ENCODE measurements around the gene TXNRD1.
A peak's percentile ranks its signal among the peaks of the same experiment; 100 is the strongest.
"Not testable (repeated sequence)": the region's sequence is repeated elsewhere in the genome, so short reads cannot be mapped to it uniquely, and the experiment has no call there.

TXNRD1 gene

DNA sequence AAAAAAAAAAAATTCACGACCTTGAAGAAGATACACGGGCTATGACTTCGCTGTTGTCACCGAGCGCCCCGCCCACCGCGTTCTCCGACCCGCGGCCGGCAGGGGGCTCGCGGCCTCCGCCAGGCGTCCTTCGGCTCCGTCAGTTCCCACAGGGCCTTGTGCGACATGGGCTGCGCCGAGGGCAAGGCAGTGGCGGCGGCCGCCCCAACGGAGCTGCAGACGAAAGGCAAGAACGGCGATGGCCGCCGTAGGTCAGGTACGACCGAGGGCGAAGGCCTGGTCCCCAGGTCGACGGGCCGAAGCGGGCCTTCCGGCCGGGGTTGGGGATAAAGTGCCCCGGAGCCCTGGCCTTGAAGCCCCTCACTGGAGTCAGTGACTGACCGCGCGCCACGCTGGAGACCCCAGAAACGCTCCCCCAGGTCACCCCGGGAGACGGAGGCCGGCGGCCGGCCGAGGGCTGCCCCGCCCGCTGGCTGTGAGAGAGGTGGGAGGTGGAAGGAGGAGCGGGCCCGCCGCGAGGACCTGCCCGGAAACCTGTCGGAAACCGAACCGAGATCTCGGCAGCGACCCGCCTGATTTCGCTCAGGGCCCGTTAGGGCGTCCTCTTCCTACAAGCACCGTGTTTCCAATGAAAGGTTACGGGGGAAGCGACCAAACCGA is at the start of gene TXNRD1:
TSS of gene TXNRD1 (plus strand) at position 142 of the 660 bp plus-strand sequence. CDS start at position 166, 24 bp downstream.
- no peak for DNase-seq

DNA sequence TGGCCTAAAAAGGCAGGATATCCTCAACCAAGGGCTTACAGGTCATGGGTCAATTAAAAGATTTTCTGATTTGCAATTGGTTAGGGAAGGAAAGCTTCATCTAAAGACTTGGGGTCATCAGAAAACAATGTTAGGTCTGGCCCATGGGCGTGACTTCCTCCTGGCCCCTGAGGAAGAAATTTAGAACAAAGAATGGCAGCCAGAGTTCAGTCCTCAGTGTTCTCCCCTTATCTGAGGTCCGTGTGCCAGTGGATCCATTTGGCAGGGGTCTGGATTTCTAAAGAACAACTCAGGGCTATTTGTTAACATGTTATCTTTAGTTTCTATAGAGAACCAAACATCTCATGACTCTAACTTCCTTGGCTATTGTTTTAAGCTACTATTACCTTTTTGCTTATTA is 49.8 kb upstream of the TXNRD1 start:
- DNase-seq, result no peak

DNA sequence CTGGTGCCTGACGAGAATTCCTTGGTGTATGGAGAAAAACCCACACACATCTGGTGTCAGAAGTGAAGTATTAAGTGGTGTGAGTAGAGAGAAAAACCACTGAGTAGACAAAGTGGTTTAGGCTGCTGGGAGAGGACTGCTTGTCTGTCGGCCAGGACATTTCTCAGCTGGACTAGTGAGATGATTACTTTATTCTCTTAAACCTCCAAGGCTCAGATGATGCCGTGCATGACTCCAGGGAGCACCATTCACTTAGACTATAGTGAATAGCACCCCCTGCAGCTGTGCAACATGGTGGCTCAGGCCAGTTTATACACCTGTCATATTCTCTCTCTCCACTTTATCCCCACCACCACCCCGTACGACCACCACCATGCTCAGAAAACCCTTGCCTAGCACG is 49.1 kb upstream of the TXNRD1 start:
- no peak for DNase-seq

DNA sequence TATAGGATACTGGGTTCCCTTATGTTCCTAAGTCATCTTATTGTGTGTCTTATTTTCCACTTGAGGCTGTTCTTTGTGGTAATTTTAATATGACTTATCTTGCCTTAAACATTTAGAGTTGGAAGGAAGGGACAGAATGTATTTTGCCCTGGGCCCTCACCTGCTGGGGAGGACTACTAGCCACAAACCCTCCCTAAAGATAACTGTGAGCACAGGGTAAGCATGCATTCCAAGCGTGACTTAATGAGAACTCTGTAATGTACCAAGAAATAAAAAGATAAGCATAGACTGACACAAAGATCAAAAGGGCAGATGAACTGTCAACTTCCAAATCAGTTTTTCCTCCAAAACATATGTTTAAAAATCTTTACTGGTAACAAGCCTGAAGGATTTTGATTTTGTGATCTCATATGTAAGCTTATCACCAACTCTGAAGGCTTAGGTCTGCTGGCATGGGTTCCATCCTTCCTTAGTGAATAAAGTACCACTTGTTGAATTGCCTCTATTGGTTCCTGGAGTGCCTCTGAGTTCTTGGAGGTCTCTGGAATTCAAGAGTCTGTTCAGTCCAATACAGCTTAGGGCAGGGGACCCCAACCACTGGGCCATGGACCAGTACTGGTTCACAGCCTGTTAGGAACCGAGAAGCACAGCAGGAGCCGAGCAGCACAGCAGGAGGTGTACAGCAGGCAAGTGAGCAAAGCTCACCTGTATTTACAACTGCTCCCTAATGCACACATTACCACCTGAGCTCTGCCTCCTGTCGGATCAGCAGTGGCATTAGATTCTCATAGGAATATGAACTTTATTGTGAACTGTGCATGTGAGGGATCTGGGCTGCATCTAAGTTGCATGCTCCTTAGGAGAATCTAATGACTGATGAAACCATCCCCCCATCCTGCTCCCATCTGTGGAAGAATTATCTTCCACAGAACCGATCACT is 47.8 kb upstream of the TXNRD1 start:
- DNase-seq, result no peak

DNA sequence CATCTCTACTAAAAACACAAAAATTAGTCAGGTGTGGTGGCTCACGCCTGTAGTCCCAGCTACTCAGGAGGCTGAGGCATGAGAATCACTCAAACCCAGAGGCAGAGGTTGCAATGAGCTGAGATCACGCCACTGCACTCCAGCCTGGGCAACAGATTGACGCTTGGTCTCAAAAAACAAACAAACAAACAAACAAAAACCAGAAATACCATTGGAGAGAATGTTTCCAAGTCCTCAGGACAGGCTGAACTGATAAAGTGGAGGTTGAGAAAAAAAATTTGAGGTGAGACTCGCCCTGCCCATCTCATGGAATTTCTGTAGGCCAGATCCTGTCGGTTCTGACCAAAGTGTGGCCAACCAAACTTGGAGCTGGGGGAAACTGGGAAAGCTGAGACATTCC is 47.0 kb upstream of the TXNRD1 start:
- no peak for DNase-seq

DNA sequence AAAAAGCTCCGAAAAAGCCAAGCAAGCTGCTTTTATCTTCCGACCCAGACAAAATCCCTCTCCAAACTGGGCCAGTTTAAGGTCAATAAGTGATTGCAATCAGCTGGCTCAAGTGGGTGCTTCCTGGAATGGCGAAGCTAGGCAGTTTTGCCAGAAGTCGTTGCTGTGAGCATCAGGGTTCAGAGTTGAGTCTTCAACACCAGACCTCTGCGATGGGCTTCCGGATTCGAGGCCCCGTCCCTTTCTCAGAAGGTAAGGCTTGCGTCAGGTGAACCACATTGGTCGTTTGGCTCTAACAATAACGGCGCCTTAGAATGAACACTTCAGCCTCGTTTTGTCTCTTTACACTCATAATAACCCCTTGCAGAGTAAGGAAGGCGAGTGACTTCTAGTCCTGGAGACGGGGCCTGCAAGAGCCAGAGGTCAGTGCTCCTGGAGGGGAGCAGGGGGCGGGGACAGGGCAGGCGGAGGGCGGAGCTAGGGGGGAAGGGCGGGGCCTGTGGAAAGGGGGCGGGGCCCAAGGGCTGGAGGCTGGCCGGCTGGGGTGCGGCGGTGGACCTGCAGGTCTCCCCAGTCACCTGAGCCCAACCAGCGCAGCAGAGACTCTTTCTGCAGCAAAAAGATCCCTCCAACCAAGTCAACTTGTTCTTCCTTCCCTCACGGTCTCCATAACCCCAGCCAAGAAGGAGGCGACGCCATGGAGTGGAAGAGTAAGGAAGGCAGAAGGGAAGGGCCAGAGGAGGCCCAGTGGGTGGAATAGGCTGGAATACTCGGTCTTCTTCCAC is 43.6 kb upstream of the TXNRD1 start:
- peak; percentile 35 for DNase-seq

DNA sequence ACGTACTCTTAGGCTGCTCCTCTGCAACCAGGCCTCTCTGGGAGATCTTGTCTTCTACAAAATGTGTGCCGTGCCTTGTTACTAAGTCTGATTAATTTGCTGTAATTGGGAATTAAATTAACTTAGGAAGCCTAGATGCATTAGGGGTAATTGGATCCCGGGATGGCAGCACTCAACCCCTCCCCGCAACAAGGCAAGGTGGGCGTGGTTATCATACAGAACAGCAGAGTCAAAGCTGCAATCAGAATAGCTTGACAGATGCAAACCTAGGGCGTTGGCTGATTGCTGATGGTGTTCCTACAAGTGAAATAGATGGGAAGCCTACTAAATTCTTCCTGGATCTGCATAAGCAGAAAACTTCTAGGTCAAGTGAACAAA is 43.0 kb upstream of the TXNRD1 start:
- no peak for DNase-seq

DNA sequence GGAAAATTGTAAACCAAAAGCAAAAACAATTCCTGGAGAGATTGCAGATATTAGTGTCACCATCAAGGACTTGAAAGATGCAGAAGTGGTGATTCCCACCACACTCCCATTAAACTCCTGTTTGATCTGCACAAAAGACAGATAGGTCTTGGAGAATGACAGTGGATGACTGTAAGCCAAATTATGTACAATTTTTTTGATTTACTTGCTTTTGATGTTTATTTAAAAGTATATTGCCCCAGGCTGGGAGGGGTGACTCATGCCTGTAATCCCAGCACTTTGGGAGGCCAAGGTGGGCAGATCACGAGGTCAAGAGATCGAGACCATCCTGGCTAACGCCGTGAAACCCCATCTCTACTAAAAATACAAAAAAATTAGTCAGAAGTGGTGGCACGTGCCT is 41.8 kb upstream of the TXNRD1 start:
- not testable (repeated sequence) for DNase-seq

DNA sequence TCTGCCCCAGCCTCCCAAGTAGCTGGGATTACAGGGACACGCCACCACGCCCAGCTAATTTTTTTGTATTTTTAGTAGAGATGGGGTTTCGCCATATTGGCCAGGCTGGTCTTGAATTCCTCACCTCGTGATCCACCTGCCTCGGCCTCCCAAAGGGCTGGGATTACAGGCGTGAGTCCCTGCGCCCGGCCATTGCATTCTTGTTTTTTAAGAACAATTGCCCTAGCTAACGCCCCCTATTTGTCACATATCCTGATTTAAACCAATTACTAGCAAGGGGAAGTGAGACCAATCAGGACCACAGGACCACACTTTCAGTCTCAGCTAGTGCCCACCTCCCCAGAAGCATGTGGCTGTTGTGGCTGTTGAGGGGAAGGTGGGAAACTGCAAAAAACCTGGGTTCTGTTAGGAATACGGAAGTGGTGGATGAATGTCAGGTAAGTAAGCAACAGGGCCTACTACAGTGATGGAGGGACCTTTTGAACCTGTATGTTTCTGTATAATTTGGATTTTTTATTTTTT is 39.8 kb upstream of the TXNRD1 start:
- no peak for DNase-seq

DNA sequence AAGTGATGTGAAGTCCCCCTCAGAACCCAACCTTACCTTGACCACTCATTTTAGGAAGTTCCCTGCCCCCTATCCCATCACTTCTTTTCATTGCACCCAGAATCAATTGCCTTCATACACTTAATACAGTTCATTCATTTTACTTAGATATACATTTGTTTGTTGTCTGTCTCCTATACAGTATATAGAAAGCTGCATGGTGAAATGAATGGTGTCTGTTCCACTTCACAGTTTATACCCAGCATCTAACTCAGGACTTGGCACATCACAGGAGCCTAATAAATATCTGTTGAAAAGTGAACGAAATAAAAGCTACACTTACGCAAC is 38.3 kb upstream of the TXNRD1 start:
- DNase-seq, result no peak

DNA sequence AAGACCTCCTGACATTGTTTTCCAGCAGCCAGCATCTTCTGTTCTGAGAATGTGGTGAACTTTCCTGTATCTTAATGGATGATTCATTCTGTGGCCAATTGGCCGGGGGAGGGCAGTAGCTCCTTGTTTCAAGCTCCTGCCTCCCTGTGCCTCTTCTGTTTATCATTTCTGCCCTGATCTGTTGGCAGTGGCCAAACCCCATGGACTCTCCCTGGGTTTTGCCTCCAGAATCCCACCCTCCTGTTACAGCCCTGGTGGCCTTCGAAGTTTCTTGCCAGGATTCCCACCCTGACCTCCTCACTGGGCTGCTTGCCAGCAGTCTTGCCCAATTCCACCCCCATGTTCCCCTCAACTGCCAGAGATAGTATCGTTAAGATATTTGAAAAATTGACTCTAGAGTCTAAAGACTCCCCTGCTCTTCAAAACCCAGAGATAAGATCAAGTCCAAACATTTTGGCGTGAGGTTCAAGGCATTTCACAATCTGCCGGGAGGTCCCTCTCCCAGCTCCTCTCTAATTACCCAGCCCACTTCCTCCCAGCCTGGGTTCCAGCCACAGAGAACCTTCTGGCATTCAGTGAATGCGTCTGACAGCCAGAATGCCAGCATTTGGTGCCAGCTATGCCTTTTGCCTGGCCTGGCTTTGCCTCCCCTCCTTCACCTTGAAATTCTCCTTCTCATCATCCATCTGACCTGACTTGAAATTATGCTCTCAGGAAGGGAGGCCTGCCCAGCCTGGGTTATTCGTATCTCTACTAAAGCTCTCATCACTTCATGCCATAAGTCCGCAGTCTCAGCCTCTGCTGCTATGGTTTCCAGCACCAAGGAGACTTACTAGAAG is 37.7 kb upstream of the TXNRD1 start:
- no peak for DNase-seq

DNA sequence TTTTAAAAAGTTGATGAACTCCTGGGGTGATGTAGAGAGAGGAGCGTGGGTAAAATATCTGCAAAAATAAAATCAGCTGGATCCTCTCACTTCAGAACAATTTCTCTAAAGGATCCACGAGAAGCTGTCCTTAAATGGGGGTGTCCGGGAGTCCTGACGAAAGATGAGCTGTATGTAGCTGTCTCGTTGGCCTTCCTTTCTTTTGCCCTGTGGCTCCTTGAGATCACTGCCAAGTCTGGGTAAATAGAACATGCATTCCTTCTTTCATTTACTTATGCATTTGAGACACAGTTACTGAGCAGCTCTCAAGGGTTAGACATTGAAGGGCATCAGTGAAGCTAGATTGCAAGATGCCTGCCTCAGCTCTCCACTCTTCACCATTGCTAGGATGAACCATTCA is 35.2 kb upstream of the TXNRD1 start:
- no peak for DNase-seq

DNA sequence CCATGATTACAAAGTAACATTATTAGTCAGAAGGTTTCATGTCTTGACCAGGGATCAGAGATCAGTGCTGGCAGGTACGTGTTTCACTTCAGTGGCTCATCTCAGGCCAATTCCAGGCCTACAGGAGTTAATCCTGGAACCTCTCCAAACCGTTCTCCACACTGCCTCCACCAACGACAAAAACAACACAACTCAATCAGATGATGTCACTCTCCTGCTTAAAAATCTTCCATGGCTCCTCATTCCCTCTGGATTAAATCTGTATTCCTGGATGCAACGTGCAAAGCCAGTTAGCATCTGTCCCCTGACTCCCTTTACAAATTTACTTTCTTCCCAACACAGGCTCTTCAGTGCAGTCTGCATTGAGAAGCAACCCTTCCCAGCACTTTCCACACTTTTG is 34.3 kb upstream of the TXNRD1 start:
- no peak for DNase-seq

DNA sequence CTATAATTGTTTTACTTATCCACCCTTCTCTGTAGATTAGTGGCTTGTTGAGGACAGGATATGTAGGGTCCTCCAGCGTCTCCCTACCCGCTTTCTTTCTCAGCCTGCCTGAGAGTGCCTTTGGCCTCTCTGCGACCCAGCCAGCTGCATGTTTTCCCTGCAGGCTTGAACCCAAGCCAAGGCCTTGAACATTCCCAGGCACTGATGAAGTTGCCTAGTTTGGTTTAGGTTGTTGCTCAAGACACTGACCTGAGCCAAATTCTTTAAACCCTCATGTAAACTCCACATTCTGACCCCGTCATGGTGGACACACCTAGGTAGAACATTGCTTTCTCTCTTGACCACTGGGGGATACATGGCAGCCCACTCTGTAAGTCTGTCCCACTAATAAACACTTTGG is 33.4 kb upstream of the TXNRD1 start:
- DNase-seq, result no peak

DNA sequence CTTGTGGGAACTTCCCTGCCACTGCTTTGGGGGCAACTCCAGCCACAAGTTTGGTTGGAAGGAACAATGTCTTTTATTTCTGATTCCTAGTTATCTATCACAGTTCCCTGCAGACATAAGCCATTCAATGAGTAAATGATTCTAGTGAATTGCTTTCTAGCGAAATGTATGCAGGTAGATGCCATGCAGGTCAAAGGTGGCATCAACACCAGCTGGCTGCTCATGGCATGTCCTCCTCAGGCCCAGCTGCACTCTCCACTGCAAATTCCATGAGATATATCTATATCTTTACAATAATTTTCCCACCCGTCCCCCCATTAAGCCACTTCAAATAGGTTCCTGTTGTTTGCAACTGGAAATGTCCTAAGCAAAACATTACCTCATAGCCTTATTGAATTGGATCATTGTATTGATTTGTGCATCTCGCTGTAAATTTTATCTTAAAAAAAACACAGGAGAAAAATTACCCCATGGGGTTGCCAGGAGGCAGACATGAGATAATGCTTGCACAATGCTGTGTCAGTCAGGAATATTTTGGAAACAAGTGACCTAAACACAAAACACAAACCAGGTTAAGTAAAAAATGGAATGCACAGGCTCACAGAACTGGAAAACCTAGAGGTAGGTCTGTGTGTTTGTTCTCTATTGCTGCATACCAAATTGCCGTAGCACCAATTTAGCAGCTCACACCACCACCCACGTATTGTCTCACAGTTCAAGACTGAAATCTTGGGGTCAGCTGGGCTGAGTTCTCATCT is 32.8 kb upstream of the TXNRD1 start:
- no peak for DNase-seq

DNA sequence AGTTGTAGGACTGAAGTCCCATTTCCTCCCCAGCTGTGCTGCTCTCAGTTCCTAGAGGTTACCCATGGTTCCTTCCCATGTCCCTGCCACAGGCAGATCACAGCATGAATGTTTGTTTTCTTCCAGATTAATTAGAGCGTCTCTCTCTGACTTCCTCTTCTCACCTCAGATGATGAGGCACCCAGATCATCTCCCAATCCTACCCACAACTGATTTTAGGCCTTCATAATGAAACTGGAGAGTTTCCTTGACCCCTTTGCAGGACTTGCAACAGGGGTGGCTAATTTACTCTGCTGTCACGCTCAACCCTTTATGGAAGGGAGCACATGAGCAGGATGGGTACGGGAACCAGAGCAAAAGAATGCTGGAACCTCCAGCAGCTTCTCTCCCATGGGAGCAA is 32.1 kb upstream of the TXNRD1 start:
- DNase-seq, result no peak

DNA sequence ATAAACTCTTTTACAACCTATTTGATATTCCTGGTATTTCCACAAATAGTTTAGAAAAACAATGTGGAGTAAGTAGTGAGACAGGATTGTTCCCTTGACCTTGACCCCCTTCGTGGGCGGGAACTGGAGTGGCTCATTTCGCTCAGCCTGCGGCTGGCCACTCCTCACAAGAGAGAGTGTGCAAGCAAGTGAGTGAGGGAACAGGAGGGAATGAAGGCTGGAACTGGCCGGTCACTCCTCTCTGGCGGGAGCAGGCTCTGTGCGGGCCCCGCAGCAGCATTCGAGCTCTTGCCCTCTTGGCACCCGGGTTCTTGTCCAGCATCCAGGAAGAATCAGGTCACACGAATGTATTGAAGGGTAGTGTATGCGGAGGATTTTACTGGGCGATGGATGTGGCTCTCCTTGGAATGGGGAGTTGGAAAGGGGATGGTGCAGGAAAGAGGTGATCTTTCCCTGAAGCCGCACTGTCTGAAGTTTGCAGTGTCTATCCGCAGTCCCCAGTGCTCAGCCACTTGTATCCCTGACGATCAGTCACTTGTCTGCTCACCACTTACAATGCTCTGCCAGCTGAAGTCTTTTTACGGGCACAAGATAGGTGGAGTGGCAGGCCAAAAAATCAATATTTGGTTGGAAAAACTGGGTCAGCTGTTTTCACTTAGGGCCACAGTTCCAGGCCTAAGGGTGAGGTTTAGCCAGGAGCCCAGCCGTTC is 28.0 kb upstream of the TXNRD1 start:
- DNase-seq, result peak; percentile 49

DNA sequence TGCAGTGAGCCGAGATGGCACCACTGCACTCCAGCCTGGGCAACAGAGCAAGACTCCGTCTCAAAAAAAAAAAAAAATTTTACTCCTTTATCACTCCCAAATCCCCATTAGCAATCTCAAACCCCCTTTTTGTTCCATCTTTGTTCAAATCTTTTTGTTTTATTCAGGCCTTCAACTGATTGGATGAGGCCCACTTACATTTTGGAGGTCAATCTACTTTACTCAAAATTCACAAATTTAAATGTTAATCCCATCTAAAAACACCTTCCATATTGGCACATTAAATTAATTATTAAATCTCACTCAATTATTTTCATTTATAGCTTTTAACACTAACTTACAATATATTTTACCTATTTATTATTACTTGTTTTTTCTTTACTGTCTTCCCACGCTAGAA is 27.0 kb upstream of the TXNRD1 start:
- DNase-seq, result no peak

DNA sequence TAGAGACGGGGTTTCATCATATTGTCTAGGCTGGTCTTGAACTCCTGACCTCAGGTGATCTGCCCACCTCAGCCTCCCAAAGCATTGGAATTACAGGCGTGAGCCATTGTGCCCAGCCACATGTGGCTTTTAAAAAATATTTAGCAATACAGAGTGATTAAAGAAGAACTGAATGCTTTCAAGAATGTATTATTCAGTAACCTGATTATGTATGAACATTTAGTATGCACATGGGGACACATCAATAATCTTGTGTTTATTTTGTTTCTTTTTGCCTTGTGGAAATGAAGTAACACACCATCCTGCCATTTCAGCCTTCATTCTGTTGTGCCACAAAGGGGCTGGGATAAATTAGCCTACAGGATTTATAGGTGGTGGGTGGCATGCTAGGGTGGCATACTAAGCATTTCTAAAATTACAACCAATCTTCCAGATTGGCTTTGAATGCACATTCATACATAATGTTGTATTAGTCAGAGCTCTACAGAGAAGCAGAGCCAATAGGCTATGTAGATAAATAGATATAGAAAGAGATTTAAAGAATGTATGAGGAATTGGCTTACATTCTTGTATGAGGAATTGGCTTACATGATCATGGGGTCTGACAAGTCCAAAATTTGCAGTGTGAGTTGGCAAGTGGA is 25.5 kb upstream of the TXNRD1 start:
- DNase-seq, result no peak

DNA sequence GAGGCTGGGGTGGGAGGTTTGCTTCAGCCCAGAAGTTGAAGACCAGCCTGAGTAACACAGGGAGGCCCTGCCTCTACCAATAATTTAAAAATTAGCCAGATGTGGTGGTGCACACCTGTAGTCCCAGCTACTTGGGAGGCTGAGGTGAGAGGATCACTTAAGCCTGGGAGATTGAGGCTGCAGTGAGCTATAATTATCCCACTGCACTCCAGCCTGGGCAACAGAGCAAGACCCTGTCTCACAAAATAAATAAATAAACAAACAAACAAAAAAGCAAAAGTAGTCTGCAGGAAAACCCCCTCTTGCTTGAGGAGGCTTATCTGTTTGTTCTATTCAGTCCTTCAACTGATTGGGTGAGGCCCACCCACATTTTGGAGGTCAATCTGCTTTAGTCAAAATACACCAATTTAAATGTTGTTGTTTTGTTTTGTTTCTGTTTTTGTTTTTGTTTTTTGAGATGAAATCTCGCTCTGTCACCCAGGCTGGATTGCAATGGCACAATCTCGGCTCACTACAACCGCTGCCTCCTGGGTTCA is 24.9 kb upstream of the TXNRD1 start:
- DNase-seq, result no peak

Measured in SHP77 treated with DMSO at 0.1 percent for 48 hours (cell line).